ENCODE results near the gene PKNOX1.
"Not testable (repeated sequence)": the region's sequence is repeated elsewhere in the genome, so short reads cannot be mapped to it uniquely, and the experiment has no call there.

The PKNOX1 gene

GRCh38 chr21:42986125-42986783 lies 11.9 kb downstream of the PKNOX1 start:
- DNase-seq (ENCODE audit: low spot score) = no peak

GRCh38 chr21:42988236-42988965 lies 14.0 kb downstream of the PKNOX1 start:
- DNase-seq (ENCODE audit: low spot score) = no peak

- DNase-seq (ENCODE audit: low spot score) = not testable (repeated sequence)
Measured at GRCh38 chr21:42989370-42989769, 15.0 kb downstream of the PKNOX1 start.

GRCh38 chr21:42989816-42990650 lies 15.7 kb downstream of the PKNOX1 start:
- DNase-seq (ENCODE audit: low spot score) = no peak

GRCh38 chr21:42991992-42992740 lies 17.8 kb downstream of the PKNOX1 start:
- peak; percentile 64 for DNase-seq (ENCODE audit: low spot score)

DNA sequence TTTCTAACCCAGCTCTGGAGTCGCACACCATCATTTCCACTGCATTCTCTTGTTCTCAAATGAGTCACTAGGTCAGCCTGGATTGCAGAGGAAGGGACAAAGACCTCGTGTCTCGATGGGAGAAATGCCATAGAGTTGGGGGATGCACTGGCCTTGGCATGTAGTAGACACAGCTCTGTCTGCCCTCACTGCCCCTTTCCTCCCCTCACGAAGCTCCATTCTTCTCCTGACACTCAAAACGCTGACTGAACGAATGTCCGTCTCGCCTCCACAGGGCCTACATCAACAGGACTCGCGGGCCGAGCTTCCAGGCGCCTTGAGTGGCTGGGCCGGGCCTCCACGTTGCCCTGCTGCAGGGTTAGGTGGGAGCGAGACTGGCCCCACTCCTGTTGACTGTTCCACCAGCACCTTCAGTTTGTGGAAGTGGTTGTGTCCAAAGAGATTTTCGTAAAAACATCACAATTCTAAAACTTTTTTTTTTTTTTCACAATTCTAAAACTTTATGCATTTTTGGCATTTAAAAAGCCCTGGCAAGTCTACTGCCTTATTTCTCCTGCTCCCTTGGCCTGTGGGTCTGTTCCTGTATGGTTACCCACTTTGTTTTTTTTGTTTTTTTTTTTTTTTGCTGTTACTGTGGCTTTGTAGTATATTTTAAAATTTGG lies 18.8 kb downstream of the PKNOX1 start:
- DNase-seq (ENCODE audit: low spot score) = no peak

GRCh38 chr21:42997053-42997452 lies 22.7 kb downstream of the PKNOX1 start:
- DNase-seq (ENCODE audit: low spot score) = no peak

DNA sequence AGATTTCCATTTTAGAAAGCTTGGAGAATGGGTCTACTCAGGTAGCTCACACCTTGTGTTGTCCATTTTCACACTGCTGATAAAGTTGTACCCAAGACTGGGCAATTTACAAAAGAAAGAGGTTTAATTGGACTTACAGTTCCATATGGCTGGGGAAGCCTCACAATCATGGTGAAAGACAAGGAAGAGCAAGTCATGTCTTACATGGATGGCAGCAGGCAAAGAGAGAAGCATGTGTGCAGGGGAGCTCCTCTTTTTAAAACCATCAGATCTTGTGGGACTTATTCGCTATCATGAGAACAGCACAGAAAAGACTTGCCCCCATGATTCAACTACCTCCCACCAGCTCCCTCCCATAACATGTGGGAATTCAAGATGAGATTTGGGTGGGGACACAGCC lies 23.6 kb downstream of the PKNOX1 start:
- not testable (repeated sequence) for DNase-seq (ENCODE audit: low spot score)

- not testable (repeated sequence) for DNase-seq (ENCODE audit: low spot score)
Measured at GRCh38 chr21:42999152-42999551, 24.8 kb downstream of the PKNOX1 start.

DNA sequence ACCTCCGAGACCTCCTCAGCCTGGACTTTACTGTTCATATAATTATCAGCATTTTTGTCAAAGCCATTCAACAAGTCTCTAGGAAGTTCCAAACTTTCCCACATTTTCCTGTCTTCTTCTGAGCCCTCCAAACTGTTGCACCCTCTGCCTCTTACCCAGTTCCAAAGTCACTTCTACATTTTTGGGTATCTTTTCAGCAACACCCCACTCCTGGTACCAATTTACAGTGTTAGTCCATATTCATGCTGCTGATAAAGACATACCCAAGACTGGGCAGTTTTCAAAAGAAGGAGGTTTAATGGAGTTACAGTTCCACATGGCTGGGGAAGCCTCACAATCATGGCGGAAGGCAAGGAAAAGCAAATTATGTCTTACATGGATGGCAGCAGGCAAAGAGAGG lies 25.7 kb downstream of the PKNOX1 start:
- DNase-seq (ENCODE audit: low spot score) = not testable (repeated sequence)

DNA sequence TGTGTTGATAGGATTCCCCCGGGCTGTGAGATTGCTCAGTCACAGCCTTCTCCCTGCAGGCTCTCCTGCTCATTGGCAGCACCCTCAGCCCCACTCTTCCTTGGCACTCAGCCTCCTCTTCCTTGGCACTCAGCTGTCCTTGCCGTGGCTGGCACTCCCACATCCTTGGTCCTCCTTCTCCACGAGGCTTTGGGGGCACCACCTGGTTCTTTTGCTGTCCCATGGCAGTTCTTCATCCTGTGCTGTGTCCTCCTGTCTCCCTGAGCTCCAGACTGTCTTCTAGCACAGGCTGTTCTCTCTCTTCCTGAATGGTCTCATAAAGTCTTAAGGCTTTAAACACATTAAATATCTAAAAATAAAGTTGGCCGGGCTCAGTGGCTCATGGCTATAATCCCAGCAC lies 27.0 kb downstream of the PKNOX1 start:
- DNase-seq (ENCODE audit: low spot score) = no peak

- no peak for DNase-seq (ENCODE audit: low spot score)
Measured at GRCh38 chr21:43004926-43005325, 30.6 kb downstream of the PKNOX1 start.

- DNase-seq (ENCODE audit: low spot score) = no peak
Measured at GRCh38 chr21:43005635-43006034, 31.3 kb downstream of the PKNOX1 start.

DNA sequence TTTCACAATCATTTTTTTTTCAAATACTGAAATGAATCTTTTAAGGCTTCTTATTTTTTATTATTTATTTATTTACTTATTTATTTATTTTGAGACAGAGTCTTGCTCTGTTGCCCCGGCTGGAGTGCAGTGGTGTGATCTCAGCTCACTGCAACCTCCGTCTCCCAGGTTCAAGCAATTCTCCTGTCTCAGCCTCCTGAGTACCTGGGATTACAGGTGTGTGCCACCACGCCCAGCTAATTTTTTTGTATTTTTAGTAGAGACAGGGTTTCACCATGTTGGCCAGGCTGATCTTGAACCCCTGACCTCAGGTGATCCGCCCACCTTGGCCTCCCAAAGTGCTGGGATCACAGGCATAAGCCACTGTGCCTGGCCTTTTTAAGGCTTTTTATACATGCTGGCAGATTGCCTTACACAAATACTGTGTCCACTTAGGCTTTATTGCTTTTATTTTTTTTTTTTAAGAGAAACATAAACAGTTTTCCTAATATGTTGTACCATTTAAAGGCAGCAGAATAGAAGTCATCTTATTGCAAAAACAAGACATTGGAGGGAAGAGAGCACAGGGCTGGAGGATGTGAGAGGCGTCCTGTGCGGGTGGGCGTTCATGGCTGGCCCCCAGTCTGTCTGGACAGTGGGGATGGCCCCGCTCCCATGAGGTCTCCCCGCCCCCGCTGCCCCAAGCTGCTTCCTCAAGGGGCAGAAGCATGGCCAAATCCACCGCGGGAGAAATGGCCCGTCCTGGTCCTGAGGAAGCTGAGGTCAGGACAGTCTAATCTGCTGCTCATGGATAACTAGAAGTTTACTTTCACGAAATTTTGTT lies 31.9 kb downstream of the PKNOX1 start:
- not testable (repeated sequence) for DNase-seq (ENCODE audit: low spot score)

- no peak for DNase-seq (ENCODE audit: low spot score)
Measured at GRCh38 chr21:43006874-43007208, 32.5 kb downstream of the PKNOX1 start.

- DNase-seq (ENCODE audit: low spot score) = no peak
Measured at GRCh38 chr21:43012596-43012995, 38.2 kb downstream of the PKNOX1 start.

DNA sequence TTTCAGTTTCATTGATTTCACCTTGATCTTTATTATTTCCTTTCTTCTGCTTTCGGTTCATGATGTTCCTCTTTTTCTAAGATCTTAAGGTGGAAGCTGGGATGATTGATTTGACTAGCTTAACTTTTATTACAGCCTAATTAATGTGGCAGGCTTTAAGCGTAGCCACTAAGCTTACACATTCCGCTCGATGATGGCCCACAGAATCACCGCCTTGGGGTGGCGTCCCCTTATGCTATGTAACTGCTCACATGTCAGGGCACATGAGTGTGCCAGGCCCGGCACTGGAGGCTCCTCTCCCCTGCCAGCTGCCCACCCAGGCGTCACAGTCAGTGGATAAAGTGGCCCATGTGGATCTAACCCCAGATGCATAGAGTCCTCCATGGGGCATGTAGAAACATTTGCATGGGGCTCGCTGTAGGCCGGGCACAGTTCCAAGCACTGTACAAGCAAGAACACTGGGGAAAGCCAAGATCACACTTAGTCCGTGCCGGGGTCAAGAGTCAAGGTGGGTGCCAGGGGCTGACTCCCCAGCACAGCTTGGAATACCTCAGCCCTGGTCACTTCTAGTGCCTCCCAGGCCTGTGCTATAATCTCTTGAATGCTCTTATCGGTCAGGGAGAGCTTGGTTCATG lies 41.7 kb downstream of the PKNOX1 start:
- DNase-seq (ENCODE audit: low spot score) = no peak

GRCh38 chr21:43016728-43017127 lies 42.4 kb downstream of the PKNOX1 start:
- no peak for DNase-seq (ENCODE audit: low spot score)

DNA sequence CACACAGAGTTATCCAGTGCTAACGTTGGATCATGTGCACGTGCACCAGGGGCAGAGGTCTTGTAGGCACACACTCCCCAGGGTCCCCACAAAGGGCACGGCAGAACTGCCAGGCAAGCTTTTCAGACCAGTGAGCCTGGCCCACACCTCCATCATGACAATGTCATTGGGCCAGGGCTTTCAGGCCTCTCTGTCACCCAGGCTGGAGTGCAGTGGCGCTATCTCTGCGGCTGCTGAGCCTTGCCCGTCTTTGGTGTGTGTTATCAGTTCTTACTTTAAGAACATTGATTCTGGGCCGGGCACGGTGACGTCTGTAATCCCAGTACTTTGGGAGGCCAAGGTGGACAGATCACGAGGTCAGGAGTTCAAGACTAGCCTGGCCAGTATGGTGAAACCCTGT lies 44.2 kb downstream of the PKNOX1 start:
- DNase-seq (ENCODE audit: low spot score) = no peak

GRCh38 chr21:43020177-43020576 lies 45.8 kb downstream of the PKNOX1 start:
- DNase-seq (ENCODE audit: low spot score) = no peak
